GM19025 (cell line): Measurements from ENCODE around the gene MRAP.
"Not testable (repeated sequence)": the region's sequence is repeated elsewhere in the genome, so short reads cannot be mapped to it uniquely, and the experiment has no call there.

Experiments used
- ATAC-seq: cut with Tn5 transposase; IDR thresholded peaks from one replicate; pipeline ENCODE4 v1.9.1; 2021; ENCODE audit warnings: mild to moderate bottlenecking, low read depth, moderate library complexity; ENCODE audit not compliant: unreplicated experiment

The MRAP gene

DNA sequence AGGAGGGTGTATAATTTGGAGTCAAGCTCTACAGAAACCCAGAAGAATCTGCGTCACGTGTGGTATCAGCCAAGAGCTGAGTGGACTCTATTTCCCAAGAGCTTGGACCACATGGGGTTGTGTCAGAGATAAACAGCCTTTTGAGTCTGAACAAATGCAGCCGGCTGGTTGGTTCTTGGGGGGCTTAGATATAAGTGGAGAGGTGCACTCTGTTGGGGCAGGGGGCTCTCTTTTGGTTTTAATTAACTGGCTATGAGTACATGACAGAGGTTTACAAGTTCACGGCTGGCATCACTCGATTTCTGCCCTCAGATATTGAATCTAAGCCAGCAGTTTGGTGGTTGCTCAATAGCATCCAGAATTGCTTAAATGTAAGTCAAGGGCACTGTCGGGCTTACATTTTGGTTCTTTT, 501 bp upstream of the MRAP start:
- ATAC-seq, result no peak

DNA sequence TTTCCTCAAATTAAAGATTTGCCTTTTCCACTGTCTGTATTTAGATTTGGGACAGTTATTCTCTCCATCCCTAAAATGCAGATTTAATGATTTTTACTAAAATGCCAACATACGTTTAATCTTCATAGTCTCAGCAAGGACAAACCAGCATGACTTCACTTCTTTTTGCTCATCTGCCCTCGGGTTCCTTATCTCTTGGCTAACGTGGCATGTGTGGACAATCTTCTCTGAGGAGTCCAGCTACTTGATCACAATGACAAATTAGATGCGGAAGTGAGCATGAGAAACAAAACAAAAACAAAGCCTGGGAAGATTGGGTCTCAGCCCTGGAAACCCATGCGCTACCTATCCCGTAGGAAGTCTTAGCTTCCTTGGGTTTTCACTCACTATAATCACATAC, 1.0 kb downstream of the MRAP start:
- no peak for ATAC-seq

DNA sequence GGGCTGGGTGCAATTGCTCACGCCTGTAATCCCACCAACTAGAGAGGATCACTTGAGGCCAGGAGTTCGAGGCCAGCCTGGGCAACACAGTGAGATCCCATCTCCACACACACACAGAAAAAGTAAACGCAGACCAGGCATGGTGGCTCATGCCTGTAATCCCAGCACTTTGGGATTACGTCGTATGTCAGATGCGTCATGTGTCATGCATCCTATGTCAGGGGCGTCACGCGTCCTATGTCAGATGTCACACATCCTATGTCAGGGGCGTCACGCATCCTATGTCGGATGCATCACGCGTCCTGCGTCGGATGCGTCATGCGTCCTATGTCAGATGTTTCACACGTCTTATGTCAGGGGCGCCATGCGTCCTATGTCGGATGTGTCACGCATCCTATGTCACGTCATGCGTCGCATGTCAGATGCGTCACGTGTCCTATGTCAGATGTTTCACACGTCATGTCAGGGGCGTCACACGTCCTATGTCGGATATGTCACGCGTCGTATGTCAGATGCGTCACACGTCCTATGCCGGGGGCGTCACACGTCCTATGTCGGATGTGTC, 1.5 kb downstream of the MRAP start:
- no peak for ATAC-seq

DNA sequence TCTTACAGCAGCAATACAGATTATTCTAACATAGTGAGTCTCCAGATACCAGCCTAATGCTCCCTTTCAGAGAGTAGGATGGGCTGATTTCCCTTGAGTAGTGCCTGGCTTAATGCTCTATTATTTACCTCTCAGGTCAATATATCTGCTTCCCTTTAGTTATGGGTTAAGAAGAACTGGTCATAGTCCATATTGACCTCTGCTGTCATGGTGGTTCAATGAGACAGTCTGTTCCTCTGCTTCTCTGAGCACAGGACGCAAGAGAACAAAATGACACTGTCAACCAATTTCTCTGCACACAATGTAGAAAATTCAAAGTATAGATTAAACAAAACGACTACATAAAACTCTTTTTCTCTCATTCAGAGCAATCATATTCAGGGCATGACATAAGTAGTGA, 2.9 kb downstream of the MRAP start:
- no peak for ATAC-seq

DNA sequence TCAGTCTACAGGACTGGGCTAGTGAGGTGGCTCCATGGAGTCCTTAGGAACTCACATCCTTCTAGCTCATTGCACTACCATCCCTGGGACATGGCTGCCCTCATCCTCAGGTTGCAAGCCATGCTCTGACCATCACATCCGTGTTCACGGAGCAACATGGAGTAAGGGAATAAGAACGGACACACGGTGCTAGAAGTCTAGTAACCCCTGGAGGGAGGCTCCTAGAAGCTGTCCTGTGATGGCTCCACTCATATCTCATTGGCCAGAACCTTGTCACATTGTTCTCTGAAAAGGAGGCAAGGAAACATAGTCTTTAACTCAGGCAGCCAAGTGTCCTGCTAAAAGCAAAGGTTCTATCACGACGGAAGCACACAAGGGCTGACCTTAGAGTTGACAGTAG, 3.9 kb downstream of the MRAP start:
- no peak for ATAC-seq

DNA sequence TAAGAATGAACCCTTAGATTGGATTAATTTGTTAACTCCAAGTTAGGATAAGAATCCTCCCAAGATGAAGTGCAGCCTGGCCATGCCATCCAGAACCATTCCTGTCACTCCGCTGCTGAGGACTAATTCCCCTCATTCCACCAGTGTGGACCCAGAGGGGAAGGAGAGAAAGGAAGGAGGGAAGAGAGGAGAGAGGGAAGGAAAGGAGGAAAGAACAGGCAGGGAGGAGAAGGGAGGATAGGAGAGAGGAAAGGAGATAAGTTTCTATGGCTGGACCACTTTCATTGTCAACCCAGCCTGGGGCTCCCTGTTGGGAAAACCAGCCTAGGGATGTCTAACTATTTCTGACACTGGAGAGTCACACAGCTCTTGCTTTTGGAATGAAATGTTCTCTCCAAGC, 4.7 kb downstream of the MRAP start:
- no peak for ATAC-seq

DNA sequence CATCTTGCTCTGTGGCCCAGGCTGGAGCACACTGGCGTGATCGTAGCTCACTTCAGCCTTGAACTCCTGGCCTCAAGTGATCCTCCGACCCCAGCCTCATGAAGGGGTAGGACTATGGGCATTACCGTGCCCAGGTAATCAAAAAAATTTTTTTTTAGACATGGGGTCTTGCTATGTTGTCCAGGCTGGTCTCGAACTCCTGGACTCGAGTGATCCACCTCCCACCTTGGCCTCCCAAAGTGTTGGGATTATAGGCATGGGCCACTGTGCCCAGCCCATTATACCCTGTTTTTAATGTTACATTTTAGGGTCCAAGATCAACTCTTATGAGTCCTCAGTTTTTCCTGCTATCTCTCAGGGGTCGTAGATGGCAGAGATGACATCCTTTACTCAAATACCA, 6.3 kb downstream of the MRAP start:
- no peak for ATAC-seq

DNA sequence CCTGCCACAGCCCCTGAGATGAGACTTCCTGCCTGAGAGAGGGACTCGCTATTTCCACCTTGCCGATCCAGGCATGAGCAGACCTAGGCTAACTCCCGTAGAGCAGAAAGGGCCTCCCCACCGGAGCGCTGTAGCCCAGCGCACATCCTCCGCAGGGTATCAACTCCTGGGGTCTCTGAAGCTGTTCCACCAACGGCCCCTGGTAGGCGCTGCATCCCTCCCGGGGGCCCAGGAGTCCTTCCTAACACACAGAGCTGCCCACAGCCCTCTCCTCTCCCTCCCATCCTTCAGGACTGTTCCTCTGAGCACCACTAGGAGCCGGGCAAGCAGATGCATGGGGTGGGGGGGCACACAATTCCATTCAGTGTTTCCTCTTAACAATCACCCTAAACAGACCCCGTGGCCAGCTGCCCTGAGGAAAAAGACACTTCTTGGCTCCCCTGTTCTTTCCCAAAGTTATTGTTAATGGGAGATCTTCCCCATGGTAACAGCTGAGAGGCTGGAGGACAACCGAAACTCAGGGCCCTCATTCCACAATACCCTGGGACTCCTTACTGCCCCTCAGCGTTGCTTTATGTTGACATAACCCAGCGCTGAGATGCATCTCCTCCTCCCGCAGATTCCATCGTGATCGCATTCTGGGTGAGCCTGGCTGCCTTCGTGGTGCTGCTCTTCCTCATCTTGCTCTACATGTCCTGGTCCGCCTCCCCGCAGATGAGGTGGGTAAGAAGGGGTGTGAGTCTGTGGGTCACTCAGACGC, 7.5 kb downstream of the MRAP start:
- no peak for ATAC-seq

DNA sequence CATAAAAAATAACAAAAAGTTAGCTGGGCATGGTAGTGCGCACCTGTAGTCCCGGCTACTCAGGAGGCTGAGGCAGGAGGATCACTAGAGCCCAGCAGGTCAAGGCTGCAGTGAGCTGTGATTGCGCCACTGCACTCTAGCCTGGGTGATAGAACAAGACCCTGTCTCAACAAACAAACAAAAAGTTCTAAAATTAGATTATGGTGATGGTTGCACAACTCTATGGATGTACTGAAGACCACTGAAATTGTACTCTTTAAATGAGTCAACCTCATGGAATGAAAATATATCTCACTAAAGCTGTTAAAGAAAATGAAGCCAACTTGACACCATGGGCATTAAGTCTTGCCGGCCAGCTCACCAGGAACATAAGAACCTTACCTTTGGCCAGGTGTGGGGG, 9.1 kb downstream of the MRAP start:
- no peak for ATAC-seq

DNA sequence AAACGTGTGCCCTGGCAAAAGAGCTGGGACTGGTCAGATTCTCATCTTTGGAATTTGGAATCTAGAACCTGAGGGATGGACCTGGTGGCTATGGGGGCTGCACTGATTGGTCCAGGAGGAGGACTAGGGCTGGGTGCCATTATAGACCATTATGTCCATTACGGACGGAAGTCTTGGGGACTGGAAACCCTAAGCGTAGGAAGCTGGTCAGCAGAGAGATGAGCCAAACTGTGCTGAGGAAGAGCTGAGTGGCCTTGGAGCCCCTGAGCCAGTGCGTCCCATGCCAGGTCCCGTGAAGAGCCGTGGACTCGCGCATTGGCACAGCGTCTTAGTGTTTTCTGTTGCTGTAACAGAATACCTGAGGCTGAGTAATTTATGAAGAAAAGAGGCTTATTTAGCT, 10.0 kb downstream of the MRAP start:
- ATAC-seq, result no peak

DNA sequence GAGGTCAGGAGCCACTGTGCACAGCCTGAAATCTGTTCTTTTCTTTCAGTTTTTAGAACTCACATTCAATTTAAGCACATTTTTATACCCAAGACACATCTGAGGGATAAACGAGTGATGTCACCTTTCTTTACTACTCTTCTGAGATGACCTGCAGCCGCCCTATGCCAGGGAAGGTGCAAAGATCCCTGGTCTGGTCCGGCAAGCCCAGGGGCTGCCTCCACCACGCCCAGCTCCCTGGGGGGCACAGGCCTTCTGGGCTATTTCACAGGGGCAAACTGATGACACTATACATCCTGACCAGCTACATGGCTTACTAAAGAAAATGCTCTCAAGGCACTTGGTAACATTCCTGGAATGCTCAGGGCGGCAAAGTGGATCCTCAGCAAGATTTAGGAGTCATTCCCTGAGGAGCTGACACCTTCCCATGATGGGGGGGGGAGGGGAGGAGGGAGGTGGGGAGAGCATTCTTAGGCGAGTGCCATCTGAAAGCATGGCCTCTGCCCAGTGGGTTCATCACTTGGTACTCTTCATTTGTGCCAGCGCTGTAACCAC, 11.3 kb downstream of the MRAP start:
- ATAC-seq, result no peak

DNA sequence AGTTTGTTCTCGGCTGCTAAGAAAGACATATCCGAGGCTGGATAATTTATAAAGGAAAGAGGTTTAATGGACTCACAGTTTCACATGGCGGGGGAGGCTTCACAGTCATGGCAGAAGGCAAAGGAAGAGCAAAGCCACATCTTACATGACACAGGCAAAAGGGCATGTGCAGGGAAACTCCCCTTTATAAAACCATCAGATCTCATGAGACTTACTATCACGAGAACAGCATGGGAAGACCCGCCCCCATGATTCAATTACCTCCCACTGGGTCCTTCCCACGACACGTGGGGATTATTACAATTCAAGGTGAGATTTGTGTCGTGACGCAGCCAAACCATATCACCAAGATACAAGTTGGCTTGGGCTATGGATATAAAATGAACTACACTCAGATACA, 12.3 kb downstream of the MRAP start:
- ATAC-seq, result not testable (repeated sequence)

DNA sequence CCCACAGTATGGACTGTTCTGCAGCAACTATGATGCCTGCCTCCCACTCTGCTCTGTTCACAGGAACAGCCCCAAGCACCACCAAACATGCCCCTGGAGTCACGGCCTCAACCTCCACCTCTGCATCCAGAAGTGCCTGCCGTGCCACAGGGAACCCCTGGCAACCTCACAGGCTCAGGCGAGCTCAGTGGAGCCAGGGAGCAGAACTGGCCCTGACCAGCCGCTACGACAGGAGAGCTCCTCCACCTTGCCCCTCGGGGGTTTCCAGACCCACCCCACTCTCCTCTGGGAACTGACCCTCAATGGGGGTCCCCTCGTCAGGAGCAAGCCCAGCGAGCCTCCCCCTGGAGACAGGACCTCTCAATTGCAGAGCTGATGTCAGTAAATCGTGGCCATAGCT, 13.0 kb downstream of the MRAP start:
- ATAC-seq, result no peak

DNA sequence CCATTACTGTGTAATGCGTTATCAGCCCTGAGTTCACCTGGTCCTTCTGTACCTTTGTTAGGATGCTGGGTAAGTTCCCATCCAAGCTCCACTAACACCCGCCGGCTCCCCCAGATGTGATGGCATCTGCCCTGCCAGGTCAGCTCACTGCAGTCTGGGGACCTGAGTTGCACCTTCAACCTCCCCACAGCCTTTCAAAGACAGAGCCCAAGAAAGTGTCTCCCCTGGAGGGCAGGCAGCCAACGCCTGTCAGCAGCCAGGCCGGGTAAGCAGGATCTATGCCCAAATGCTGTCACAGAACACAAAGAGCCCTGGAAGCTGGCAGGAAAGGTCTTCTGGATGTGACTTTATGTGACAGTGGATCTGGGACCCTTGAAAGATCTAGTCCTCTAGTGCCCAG, 13.7 kb downstream of the MRAP start:
- no peak for ATAC-seq

DNA sequence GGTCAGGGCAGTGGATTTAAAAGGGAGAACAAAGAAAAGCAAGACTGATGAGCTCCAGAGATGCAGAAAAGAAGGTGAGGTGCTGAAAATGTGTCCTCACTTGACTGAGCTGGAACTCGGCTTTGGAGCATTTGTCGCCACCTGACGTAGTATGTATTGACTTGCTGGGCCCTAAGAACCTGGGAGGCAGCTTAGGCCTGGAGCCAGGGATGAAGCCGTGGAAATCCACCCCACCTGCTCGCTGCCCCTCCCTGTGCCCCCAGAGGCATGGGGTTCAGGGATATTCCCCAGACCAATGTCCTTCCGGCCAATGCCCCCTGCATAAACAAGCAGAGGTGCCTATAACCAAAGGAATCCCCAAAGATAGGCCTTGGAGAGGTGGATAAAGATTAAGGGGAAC, 14.3 kb downstream of the MRAP start:
- ATAC-seq, result no peak

DNA sequence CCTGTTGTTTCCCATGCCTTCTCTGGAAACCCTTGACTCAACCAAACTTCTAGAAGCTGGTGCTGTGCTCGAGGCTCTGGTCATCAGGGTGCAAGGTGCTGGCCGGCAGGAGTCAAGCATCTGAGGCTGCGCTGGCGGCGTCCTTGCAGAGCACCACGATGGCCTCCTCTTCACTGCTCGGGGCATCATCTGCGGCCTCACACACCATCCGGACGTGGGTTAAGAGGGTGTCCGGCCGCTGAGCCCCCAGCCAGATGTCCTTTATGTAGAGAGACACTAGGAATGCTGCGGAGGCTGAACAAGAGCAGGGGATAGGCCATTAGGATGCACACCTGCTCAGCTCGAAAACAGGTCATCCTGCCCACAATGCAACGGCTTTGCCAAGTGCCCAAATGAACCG, 16.2 kb downstream of the MRAP start:
- no peak for ATAC-seq

DNA sequence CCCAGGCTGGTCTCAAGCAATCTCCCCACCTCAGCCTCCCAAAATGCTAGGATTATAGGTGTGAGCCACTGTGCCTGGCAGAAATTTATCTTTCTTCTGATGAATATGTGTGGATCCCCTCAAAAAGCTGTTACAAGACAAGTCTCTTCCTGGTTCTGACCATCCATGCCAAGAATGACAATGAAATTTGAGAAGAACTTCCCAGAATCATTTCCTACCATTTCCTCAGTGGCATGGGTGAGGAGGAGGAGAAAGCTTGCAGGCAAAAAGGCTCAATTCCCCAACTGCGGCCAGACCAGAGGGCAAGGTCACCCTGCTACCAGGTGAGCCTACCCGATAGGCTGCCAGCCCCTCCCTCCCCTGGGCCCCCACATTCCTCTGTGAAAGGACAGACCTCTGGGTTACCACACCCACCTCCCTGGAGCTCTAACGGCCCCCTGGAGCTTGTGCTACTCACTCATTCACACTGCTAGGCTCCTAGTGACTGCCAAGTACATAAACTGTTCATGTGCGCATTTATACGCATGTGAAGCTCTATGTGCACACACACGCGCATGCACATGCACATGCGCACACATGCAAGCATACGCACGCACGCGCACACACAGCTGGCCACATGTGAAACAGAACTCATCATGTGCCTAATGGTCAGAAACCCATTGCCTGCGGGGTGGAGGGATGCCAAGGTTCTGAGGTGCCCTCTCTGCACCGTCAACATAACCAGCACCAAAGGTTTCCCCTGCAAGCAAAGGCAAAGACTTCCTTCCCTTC, 17.0 kb downstream of the MRAP start:
- no peak for ATAC-seq

DNA sequence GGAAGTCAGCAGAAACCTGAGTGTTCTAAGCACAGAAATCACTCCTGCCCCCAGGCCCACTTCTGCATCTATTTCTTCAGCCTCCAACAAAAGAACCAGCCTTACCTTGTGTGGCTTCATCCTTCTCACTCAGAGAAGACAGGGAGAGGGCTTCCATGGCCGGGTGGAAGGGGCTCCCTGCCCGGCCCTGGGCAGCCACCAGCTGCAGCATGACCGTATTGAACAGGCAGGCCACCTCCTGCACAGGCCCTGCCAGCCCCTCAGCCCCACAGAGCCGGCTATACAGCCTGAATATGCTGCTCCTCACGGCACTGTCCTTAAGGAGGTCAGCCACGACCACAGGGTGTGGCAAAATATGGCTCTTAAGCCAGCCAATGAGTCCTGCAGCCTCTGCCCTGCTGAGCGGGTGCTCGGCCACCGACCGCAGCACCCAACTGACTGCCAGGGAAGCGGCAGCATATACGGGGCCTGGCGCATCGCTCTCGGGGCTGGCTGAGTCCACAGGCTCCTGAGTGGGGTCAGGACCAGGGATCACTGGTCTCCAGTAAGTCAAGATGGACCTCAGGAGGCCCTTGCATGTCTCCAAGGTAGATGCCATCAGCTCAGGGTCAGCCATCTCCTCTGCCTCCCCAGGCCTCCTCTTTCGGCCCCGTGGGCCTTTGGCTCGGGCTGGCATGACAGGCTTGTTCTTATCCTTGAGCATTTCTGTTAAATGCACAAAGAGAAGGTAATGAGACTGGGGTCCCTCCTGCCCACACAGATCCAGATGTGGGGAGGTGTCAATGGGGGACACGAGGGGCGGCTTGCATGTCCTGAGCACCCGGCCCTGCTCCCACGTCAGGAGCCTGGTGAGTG, 17.9 kb downstream of the MRAP start:
- ATAC-seq, result no peak

DNA sequence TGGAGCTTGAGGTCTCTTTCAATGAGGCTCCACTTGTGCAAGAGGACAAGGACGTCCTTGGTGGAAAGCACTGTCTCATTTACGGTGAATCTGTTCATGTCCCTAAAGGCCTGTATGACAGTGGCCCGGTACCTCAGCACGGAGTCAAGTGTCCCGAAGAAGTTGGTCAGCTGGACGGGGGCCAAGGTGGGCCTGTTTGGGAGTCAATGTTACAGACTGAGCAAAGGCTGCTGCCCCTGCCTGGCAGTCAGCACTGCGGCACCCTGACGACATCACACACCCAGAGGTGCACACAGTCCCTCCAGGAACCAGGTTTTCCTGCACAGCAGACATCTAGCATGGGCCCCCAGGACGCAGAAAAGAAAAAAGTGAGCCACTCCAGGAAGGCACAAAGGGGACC, 19.1 kb downstream of the MRAP start:
- ATAC-seq, result no peak

DNA sequence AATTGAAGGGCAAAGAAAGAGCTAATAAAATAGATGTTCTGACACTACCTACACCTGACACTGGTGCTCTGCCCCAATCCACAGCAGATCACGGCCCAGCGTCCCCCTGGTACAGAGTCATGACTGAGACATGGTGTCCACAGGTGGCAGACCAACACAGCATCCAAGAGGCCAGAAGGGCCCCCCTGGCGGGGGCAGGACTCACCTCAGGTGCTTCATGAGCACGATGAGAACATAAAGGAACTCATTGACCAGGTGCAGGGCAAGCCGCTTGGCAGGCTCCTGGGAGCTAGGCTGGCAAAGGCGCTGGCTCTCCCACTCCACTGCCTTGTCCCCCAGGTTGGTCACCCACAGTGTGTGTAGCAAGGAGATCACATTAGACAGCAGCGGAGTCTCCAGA, 20.4 kb downstream of the MRAP start:
- ATAC-seq, result no peak

DNA sequence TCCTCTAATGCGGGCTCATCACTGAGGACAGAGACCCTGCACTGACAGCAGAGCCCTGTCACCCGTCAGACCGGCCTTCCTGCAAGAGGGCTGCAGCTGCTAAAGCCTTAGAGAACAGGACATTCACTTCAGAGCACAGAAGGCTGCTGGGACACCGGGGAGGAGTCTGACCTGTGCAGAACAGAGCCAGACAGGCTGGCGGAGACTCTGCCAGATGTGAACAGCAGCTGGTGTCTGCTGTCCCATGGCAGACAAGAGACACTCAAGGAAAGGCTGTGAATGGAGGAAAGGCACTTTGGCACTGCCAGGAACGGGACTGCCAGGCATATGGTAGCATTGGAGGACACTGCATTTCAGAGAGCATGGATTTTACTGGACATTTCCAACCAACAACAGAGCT, 21.4 kb downstream of the MRAP start:
- no peak for ATAC-seq
